Heart right ventricle (tissue), 16 donors: ENCODE results near the gene WAPL. TPM values are rescaled to one million over a fixed set of nuclear protein-coding genes. Genes with fewer than 3 reads are reported as not detected.
"Not testable (repeated sequence)": the region's sequence is repeated elsewhere in the genome, so short reads cannot be mapped to it uniquely, and the experiment has no call there.

ENCODE experiments used
- ATAC-seq, 8 donors: fragments of 200-7000 bp; cut with Tn5 transposase; one replicate each; pipeline ENCODE4 v1.9.1; 2020; ENCODE audit warnings: mild to moderate bottlenecking in 8 of 8, moderate library complexity in 8 of 8, moderate number of reproducible peaks in 1 of 8
- DNase-seq, 2 donors: peaks; one replicate each; pipeline ENCODE4 v3.0.0-alpha.2; 2020
- H3K27ac ChIP-seq, 10 donors: fragments of 200-600 bp; sonication (generic) in 2 of 10; one replicate each; pipeline versions ENCODE4 v1.5.0 to v1.8.0; 2020 to 2022; ENCODE audit warnings: mild to moderate bottlenecking in 3 of 10
- H3K27me3 ChIP-seq, 7 donors: fragments of 200-600 bp; one replicate each; pipeline ENCODE4 v1.8.0; 2021 to 2022; ENCODE audit warnings: mild to moderate bottlenecking in 2 of 7
- H3K36me3 ChIP-seq, 9 donors: fragments of 200-600 bp; sonication (generic) in 1 of 9; one replicate each; pipeline versions ENCODE4 v1.5.0 to v1.8.0; 2020 to 2022; ENCODE audit warnings: mild to moderate bottlenecking in 2 of 9
- H3K4me1 ChIP-seq, 9 donors: fragments of 200-600 bp; sonication (generic) in 1 of 9; one replicate each; pipeline versions ENCODE4 v1.5.0 to v1.8.0; 2020 to 2022; ENCODE audit warnings: mild to moderate bottlenecking in 4 of 9
- H3K4me3 ChIP-seq, 10 donors: fragments of 200-600 bp; sonication (generic) in 2 of 10; one replicate each; pipeline versions ENCODE4 v1.5.0 to v1.8.0; 2020 to 2022; ENCODE audit warnings: mild to moderate bottlenecking in 7 of 10, moderate library complexity in 2 of 10
- H3K9me3 ChIP-seq, 11 donors: fragments of 200-600 bp in 10 of 11; sonication (generic) in 2 of 11; one replicate each; pipeline versions ENCODE4 v1.5.0 to v1.8.0; 2013 to 2022; ENCODE audit warnings: mild to moderate bottlenecking in 2 of 11, control low read depth in 1 of 11, moderate library complexity in 1 of 11
- CTCF ChIP-seq, 9 donors: fragments of 200-600 bp; sonication (generic) in 2 of 9; IDR thresholded peaks; one replicate each; pipeline versions ENCODE4 v1.5.0 to v1.8.0; 2021 to 2022; ENCODE audit warnings: antibody characterized with exemption in 9 of 9, mild to moderate bottlenecking in 5 of 9, moderate library complexity in 1 of 9
- WGBS, 2 donors: extraction: QIAGEN DNeasy Blood & Tissue Kit; methylation state at CpG; one replicate each; pipeline ENCODE4 v1.1.7; 2013; ENCODE audit warnings: inconsistent platforms in 1 of 2; 5-methylcytosine and 5-hydroxymethylcytosine counted together
- intact Hi-C, 10 donors: fragments of 100-400 bp; cut with DNase I; formaldehyde crosslinking; loops; one replicate each; pipeline versions ENCODE4 v1.11.1 to v1.14.2; 2022
- polyA plus RNA-seq, 2 donors: library from polyadenylated mRNA; stranded (reverse); fragments of 200-250 nt; gene quantifications; one replicate each; pipeline ENCODE4 v1.2.3, GENCODE V29; 2013
- total RNA-seq, 10 donors: library from RNA; stranded (reverse); fragmentation: NEBNext Ultra II Directional in 3 of 10; extraction: Animal tissue kit (Norgen Biotek cat#: 25700) in 3 of 10; gene quantifications; one replicate each; pipeline versions ENCODE4 v1.2.1 to v1.2.4, GENCODE V29; 2021 to 2023
- donor health status: Arrhythmogenic right ventricular cardiomyopathy.
- donor health status: ischemic (EF 13 %, LVEDD 7.1; RV severe dilation, severe dysfunction).
- donor health status: healthy with polysubstance abuse.
- donor health status: DM: no; HTN: yes; CAD: no.
- donor health status: DM: no; HTN: no; CAD: no.
- donor health status: ischemic (EF 25% LVEDD 6.9; RV normal size, moderate dysfunction).
- donor health status: ischemic (EF 25% LVEDD 5.7; RV mildly dilated, moderate dysfunction).
- donor health status: healthy.
- donor health status: DM: yes; HTN: yes; CAD: no.
- donor health status: Ischemic cardiomyopathy.
- donor health status: ischemic (EF 35%, LVEDD 5.7; RV mildly dilated, moderate dysfunction).
- donor health status: nonischemic (EF 11% LVEDD 7.7; RV severe dilation, severe dysfunction).
- donor health status: DM: yes; HTN: yes; CAD: no.
- donor health status: PGD.
- donor health status: ischemic (EF 29% LVEDD 5.4; RV normal size, mild dysfunction).
- donor health status: nonischemic (EF 23%, LVEDD 6.1; RV moderate dilation, normal function).

Gene WAPL
- total and polyA plus RNA-seq, 12 donors, result 10.0 to 29.5 (median 23.4) TPM

GRCh38 chr10:86391236-86391840 is 130.3 kb downstream of the WAPL start:
- Histone ChIP-seq H3K27ac (no peak overlapping the region), H3K4me1 (peaks cover 0 to 11% (median 6%) of the 10 kb centered on the region in 9 donors), H3K9me3 (no peaks in the 10 kb centered on the region), H3K36me3 (no peaks in the 10 kb centered on the region), H3K27me3 (peaks cover 5 to 79% (median 54%) of the 10 kb centered on the region in 7 donors), H3K4me3 (no peak overlapping the region)
- 83 to 84% methylated on average over 8 of the region's 8 CpGs for WGBS, 2 donors
- TF ChIP-seq CTCF (IDR thresholded peaks at IDR 0.05), result no peak
- DNase-seq (no peak), ATAC-seq (no peak)
- intact Hi-C loops, result no loop called here

- Histone ChIP-seq H3K27ac (no peak overlapping the region), H3K36me3 (no peaks in the 10 kb centered on the region), H3K9me3 (no peaks in the 10 kb centered on the region), H3K27me3 (peaks cover 5 to 79% (median 59%) of the 10 kb centered on the region in 7 donors), H3K4me1 (peaks cover 0 to 11% (median 6%) of the 10 kb centered on the region in 9 donors), H3K4me3 (no peak overlapping the region)
- intact Hi-C loops, result no loop called here
- no peak for TF ChIP-seq CTCF (IDR thresholded peaks at IDR 0.05)
- DNase-seq, result no peak
- WGBS, 2 donors, result 80 to 82% methylated on average over 14 of the region's 14 CpGs
- ATAC-seq, result no peak
These were observed 131.1 kb downstream of the WAPL start for GRCh38 chr10:86390337-86391120.

GRCh38 chr10:86389441-86390193 is 132.0 kb downstream of the WAPL start:
- ATAC-seq (peak in 7 of 8 donors; percentile 22 to 75 (median 46)), DNase-seq (peak in 1 of 2 donors; percentile 26)
- H3K4me1 ChIP-seq, result peaks cover 0 to 11% (median 6%) of the 10 kb centered on the region in 9 donors
- intact Hi-C loops, result no loop called here
- TF ChIP-seq CTCF (IDR thresholded peaks at IDR 0.05), result no peak
- WGBS, 2 donors, result 16 to 18% methylated on average over 53 of the region's 53 CpGs
- no peak overlapping the region for H3K27ac ChIP-seq
- no peaks in the 10 kb centered on the region for H3K36me3 ChIP-seq
- peak overlapping the region in 8 of 10 donors; percentile 3 to 45 (median 28) for H3K4me3 ChIP-seq
- H3K9me3 ChIP-seq, result no peaks in the 10 kb centered on the region
- peaks cover 5 to 77% (median 55%) of the 10 kb centered on the region in 7 donors for H3K27me3 ChIP-seq

- H3K36me3 ChIP-seq, H3K9me3 ChIP-seq, intact Hi-C loops, ATAC-seq, H3K27ac ChIP-seq, DNase-seq: not testable (repeated sequence)
- H3K4me1 ChIP-seq, result peaks cover 0 to 11% (median 6%) of the 10 kb centered on the region in 9 donors
- H3K27me3 ChIP-seq, result peaks cover 5 to 81% (median 61%) of the 10 kb centered on the region in 7 donors
- peak overlapping the region in 7 of 10 donors; percentile 12 to 45 (median 28) for H3K4me3 ChIP-seq
- 27 to 39% methylated on average over 12 of the region's 12 CpGs for WGBS, 2 donors
These were observed 132.5 kb downstream of the WAPL start for GRCh38 chr10:86389109-86389440.
